GM23248 (cell line): ENCODE measurements around the gene MAP2K1.

Experiments used
- EZH2 ChIP-seq: fragments of 200-600 bp; sonication (generic); IDR thresholded peaks from 2 replicates; pipeline ENCODE4 v1.6.1; 2018; ENCODE audit warnings: antibody characterized with exemption, mild to moderate bottlenecking; ENCODE audit not compliant: insufficient read depth, poor library complexity, severe bottlenecking
- EZH2phosphoT487 ChIP-seq: fragments of 200-600 bp; sonication (generic); IDR thresholded peaks from 2 replicates; pipeline ENCODE4 v1.6.1; 2018; ENCODE audit warnings: antibody characterized with exemption, moderate library complexity, mild to moderate bottlenecking, low read depth; ENCODE audit not compliant: insufficient read depth

DNA sequence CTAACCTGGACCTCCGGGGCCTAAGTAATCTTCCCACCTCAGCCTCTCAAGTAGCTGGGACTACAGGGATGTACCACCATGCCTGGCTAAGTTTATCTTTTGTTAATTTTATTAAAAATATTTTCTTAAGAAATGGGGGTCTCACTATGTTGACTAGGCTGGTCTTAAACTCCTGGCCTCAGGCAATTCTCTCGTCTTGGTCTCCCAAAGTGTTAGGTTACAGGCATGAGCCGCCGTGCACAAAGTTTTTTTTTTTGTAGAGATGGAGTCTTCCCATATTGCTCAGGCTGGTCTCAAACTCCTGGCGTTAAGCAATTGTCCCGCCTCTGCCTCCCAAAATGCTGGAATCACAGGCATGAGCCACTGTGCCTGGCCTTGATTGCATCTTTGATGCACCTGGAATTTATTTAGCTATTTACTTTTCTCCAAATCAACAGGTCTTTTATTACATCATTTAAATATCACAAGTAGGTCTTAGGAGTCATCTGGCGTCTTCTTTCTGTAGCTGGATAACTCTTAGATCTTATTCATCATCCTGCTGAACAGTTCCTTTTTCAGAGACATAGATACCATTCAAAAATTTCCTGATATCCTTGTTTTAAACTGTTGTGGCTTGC is 7.8 kb upstream of the MAP2K1 start:
- TF ChIP-seq EZH2phosphoT487 = no peak
- TF ChIP-seq EZH2 = no peak
